H1 (cell line): ENCODE data around the gene NHEJ1. TPM values are rescaled to one million over a fixed set of nuclear protein-coding genes. Genes with fewer than 3 reads are reported as not detected.

Source experiments
- BACH1 ChIP-seq: IDR thresholded peaks from 2 replicates; pipeline ENCODE4 v1.6.1; 2012; ENCODE audit warnings: low read length, improper control_type of control experiment
- CHD2 ChIP-seq: IDR thresholded peaks from 2 replicates; pipeline ENCODE4 v1.6.1; 2012; ENCODE audit warnings: low read length, improper control_type of control experiment
- POLR2A ChIP-seq, 2 experiments: IDR thresholded peaks; 1 replicate in 1 of 2; 2 replicates in 1 of 2; pipeline ENCODE4 v1.6.1; 2011; ENCODE audit warnings: low read depth in 2 of 2, low read length in 2 of 2, mild to moderate bottlenecking in 2 of 2; ENCODE audit errors: control extremely low read depth in 1 of 2
- TCF12 ChIP-seq: IDR thresholded peaks from 2 replicates; pipeline ENCODE4 v1.6.1; 2011; ENCODE audit warnings: low read depth, mild to moderate bottlenecking, low read length
- polyA plus RNA-seq, 7 experiments: library from polyadenylated mRNA; depleted of rRNA in 3 of 7; stranded (reverse) in 5 of 7; unstranded in 2 of 7; fragments of >200 nt in 5 of 7; fragments of 200-250 nt in 2 of 7; gene quantifications; 1 replicate in 5 of 7; 2 replicates in 1 of 7; 4 replicates in 1 of 7; pipeline versions ENCODE4 v1.2.1 to v1.2.3, GENCODE V29; 2011 to 2013; ENCODE audit warnings: missing spikeins in 2 of 7, mixed read lengths in 2 of 7
- total RNA-seq: library from RNA; stranded (reverse); fragmentation: NEBNext Ultra II Directional; extraction: Animal tissue kit (Norgen Biotek cat#: 25700); gene quantifications from 2 replicates; pipeline ENCODE4 v1.2.1, GENCODE V29; 2021

Gene NHEJ1
- total and polyA plus RNA-seq, 2 of the 8 experiments (the other 6 are each of a cell fraction or from before 2014, with no cell fraction given) = 22.7 to 24.1 TPM

DNA sequence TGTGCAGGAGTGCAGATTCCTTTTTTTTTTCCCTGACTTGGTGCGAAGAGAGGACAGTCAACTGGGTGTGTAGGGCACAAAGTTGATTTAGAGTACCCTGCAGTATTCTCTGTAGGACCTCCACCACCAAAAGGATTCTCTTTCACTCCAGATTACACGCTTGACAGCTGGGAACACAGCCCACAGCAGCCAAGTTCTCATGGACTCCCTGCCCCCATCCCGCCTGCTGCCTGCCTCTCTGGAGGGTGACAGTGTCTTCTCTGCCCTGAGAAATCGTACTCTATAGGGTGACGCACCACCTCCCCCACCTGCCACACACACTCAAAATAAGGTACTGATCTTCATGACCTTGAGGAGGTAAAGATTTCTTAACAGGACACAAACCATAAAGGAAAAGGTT, 73.3 kb downstream of the NHEJ1 start (continued):
- no peak for TF ChIP-seq CHD2
- no peak for TF ChIP-seq BACH1
- TF ChIP-seq TCF12 = no peak
- TF ChIP-seq POLR2A (IDR thresholded peaks at IDR 0.05; ENCODE audit: control extremely low read depth in 1 of 2, low read depth in 2 of 2, low read length in 2 of 2) = no peak
